GM21515 (cell line): ENCODE measurements around the gene CFAP299.
A peak's percentile ranks its signal among the peaks of the same experiment; 100 is the strongest.
"Not testable (repeated sequence)": the region's sequence is repeated elsewhere in the genome, so short reads cannot be mapped to it uniquely, and the experiment has no call there.

Experiments used
- ATAC-seq: cut with Tn5 transposase; IDR thresholded peaks from one replicate; pipeline ENCODE4 v1.9.1; 2021; ENCODE audit not compliant: unreplicated experiment

The CFAP299 gene

DNA sequence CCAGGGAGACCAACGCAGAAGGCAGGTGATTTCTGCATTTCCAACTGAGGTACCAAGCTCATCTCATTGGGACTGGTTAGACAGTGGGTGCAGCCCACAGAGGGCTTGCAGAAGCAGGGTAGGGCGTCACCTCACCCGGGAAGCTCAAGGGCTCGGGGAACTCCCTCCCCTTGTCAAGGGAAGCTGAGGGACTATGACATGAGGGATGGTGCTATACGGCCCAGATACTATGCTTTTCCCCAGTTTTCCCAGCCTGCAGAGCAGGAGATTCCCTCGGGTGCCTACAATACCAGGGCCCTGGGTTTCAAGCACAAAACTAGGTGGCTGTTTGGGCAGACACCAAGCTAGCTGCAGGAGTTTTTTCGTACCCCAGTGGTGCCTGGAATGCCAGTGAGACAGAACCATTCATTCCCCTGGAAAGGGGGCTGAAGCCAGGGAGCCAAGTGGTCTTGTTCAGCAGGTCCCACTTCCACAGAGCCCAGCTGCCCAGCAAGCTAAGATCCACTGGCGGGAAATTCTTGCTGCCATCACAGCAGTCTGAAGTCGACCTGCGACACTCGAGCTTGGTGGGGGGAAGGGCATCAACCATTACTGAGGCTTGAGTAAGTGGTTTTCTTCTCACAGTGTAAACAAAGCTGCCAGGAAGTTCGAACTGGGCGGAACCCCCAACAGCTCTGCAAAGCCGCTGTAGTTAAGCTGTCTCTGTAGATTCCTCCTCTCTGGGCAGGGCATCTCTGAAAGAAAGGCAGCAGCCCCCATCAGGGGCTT, 103.9 kb downstream of the CFAP299 start:
- not testable (repeated sequence) for ATAC-seq

DNA sequence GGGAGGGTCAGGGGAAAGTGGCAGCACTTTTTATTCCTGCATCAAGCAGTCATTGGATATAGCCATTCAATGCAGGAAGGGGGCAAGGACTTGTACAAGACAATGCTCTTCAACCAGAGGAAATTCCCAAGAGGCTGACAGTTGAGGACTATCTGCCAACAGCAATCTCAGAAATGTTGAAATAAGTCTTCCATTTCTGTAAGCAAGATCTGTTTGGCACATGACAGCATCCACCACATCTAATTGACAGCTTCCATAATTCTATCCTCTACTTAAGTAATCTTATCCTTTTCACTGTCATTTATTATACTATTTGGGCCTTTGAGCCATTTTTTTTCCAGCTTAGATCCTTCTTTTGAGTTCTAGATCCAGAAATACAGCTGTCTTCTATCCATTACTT, 110.7 kb downstream of the CFAP299 start:
- ATAC-seq, result no peak

DNA sequence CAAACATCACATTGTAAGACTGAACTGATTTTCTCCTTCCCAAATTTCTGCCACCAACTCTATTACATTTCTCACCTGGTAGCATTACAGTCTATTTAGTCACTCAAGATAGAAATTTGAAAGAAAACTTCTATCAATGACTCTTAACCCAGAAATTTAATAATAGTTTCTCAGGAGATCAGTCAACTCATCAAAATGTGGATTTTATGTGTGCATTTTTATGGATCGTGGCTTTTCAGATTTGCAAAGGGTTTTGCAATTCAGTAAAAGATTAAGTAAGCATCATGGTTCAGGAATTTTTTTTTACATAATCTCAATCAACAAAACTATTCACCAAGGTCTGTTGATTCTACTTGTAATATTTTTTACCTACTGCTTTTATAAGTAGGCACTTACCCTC, 111.1 kb downstream of the CFAP299 start:
- ATAC-seq, result no peak

DNA sequence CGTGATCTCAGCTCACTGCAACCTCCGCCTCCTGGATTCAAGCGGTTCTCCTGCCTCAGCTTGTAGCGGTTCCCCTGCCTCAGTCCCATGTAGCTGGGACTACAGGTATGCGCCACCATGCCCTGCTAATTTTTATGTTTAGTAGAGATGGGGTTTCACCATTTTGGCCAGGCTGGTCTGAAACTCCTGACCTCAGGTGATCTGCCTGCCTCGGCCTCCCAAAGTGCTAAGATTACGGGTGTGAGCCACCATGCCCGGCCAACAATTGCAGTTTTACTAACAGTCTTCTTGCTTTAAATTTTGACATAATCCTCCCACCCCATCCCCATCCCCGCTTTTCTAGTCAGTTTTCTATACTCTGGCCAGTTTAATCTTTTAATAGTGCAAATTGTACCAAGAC, 112.0 kb downstream of the CFAP299 start:
- no peak for ATAC-seq

DNA sequence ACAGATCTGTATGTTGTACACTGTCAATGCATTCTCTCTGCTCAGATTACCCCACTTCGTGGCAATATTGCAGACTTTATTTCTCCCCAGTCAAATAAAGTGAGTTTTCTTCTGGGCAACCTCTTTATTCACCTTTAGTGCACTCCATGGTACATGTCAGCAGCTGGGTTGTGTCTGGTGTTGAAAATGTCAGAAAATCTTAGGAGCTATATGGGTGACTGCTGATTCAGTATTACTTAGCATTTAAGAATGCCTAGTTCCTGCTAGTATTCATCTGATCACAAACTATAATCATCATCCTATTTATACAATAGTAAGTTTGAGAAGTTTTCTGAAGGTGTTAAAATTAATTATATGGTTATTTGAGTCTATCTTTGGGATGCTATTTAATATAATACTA, 112.5 kb downstream of the CFAP299 start:
- no peak for ATAC-seq

DNA sequence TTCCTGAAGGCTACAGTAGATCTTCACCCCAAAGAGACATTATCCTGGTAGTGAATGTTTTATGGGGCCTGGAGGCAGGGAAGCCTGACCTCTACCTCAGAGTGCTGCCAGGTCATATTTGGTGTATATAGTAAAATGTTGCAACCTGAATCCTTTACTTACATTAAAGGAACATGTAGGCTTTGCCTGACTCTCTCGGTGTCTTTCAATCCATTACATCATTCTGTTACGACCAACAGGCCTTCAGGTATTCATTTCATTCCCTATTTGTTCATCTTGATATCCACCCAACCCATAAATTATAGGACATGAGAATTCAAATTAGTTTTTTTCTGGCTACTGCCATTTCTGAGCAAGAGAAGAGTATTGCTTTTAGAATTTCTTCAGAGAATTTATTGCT, 116.5 kb downstream of the CFAP299 start:
- ATAC-seq, result no peak

DNA sequence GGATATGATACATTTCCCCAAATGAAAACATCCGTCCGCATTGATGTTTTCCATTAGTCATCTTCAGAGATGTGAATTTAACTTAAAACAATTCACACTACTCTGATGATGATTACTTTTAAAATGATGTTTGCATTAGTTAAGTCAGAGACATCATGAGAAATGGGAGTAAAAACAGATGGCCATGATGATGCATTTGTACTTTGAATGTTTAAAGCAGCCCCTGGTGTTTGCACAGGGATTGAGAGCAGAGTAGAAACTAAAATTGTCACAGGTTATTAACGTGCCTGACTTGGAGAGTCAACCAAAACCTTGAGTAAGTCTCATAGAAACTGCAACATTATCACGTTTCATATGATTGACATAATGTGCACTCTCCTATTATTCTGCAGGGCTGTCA, 117.2 kb downstream of the CFAP299 start:
- ATAC-seq, result no peak

DNA sequence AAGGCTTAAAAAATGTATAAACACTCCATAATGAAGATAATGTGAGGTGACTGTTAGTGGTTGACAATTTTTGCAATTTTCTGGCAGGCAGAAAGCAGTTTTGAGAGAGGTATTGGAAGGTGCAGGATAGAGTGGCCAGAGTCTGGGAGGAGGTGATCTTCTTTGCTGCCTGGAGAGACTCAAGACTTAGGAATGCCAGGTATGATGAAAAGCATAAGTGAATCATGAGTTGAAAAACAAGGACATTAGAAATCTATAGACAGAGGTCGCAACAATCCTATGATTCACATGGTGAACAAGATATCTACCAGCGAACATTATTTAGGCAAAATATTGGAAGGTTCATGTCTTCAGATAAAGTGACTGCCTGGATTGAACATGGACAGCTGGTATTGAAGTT, 118.5 kb downstream of the CFAP299 start:
- ATAC-seq, result no peak

DNA sequence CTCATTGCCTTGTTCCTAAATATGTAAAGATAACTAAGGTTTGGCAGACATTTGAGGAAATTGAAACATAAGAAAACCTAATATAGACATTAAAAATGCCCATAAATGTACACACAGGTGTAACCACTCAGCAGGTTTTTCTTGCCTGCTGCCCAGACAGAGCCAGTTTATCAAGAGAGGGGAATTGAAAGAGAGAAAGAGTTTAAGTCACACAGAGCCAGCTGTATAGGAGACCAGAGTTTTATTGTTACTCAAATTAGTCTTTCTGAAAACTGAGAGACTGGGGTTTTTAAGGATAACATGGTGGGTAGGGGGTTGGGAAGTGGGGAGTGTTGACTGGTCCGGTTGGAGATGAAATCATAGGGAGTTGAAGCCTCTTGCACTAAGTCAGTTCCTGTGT, 119.0 kb downstream of the CFAP299 start:
- no peak for ATAC-seq

DNA sequence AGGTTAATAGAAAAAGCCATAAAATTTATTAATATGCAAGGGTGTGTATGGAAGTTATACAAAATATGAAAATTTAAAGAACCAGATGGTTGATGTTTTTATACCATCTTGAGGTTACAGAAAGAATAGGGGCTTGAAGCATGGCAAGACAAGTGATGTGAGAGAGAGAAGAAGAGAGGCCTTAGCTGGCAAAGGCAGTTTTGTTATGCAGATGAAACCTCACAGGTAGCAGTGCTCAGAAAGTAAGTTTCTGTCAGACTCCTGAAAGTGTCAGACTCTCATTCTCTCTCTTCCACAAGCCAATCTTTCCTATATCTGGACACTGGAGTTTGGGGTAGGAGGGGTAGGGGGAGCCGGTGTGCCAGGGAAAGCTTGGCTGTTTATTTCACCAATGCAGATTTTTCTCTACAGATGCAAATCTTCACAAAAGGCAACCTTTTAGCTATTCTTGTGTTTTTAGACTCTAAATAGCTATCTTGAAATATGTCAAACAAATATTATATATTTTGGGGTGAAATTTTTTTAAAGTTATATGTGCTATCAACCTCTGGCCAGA, 124.5 kb downstream of the CFAP299 start:
- ATAC-seq, result no peak

DNA sequence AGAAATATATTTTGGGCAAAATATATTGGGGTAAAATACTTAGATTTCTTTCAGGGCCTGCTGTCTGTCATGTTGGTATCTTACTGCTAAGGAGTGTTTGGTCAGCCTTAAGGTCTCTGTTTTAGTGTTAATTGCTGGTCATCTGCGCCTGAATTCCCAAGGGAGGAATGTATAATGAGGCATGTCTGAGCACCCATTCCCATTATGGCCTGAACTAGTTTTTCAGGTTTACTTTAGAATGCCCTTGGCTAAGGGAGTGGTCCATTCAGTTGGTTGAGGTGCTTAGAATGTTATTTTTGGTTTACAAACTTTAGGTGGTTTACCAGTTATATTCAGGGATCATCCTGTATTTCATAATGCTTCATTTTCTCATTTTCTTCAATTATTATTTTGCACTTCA, 125.9 kb downstream of the CFAP299 start:
- ATAC-seq, result no peak

DNA sequence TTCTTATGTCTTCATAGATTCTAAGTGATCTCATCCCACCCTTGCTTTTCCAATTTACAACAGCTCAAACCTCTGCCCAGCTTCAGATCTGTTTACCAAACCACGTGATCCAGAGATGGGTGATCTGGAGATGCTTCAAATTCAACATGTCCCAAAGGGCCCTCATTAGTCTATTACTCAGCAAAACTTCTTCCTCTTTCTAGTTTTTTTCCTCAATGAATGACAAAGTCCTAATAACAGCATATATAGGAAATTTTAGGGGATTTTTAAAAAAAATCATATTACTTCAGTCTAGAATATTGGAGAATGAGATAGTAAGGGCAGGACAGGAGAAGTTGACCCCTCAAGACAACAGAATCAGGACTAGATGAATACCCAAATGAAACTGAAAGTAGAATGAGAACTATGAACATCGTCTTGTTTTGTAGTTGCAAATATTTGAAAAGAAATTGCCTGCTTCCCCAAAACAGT, 127.1 kb downstream of the CFAP299 start:
- peak; percentile 84 for ATAC-seq

DNA sequence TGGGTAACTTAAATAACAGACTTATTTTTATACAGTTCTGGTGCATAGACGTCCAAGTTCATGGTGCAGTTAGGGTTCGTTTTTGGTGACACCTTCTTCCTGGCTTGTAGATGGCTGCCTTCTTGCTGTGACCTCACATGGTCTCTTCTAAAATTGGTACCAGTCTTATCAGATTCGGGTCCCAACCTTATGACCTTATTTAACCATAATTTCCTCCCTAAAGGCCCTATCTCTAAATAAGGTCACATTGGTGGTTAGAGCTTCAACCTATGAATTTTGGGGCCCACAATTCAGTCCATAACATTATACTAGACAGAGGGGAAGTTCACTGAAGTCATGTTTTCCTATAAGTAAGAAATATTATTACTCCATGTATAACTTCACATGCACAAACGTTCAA, 128.0 kb downstream of the CFAP299 start:
- ATAC-seq, result no peak

DNA sequence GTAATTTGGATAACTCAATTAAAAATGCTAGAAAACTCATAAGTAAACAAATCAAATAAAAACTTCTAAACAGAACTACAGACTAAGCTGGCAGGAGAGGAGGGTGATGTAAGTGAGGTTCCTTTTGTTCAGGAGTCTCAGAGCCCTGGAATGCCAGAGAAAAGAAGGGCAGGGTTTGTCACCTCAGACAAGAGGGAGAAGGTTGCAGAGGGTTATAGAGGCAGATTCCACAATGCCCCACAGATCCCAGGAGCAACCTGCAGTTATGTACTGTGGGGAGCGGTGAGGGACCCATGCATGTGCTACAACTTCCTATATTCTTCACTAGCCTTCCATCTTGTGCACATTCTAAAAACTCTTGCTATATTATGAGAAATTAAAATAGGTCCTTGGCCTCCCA, 129.7 kb downstream of the CFAP299 start:
- ATAC-seq, result no peak

DNA sequence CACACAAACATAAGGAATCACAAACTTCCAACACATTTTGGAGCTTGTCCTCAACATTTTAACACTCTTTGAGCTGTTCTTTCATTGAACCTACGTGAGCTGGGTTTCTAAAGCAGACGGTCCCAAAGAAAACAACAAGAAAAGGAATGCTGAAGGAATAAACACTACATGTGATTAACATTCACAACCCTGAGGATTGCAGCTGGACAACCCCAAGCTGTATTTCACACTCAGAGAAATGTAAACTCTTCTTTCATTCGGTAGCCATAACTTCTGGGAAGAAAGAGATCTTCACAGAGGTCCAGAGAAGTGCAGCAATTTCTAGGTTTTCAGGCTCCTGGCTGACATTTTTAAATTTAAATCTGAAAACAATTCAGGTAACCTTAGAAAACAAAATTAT, 130.2 kb downstream of the CFAP299 start:
- no peak for ATAC-seq

DNA sequence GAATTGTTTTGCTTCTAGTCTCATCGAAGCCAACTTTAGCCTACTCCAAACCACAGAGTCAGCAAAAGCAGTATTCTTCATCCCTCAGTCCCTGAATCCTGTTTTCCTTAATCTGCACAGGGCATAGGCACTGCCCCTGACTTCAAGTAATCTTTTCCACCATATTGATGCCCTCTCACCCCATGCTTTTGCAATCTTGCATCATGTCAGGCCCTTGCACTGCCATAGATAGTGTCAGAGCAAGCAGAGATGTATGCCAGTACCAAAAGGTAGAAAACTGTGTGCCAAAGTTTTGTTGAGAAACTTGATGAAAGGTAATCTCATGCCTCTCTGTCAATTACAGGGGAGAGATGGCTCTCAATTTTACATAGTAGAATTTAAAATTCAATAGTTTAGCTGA, 131.1 kb downstream of the CFAP299 start:
- no peak for ATAC-seq

DNA sequence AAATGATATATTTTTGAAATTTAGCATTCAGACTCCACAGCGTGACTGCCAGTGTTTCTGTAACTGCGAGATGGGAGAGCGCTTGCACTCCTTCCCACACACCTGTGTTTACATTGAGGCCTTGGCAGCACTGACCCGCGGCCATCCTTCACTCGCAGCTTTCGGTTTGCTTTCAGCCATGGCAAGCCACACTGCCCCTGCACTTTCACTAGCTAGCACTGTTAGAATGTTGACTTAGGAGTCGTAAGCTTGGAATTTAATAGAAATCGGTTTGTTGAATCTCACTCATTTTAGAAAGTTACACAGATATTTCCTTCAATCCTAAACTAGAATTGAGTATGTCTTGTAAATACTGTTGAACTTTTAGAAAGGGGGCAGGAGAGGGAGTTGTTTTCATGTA, 136.2 kb downstream of the CFAP299 start:
- ATAC-seq, result no peak

DNA sequence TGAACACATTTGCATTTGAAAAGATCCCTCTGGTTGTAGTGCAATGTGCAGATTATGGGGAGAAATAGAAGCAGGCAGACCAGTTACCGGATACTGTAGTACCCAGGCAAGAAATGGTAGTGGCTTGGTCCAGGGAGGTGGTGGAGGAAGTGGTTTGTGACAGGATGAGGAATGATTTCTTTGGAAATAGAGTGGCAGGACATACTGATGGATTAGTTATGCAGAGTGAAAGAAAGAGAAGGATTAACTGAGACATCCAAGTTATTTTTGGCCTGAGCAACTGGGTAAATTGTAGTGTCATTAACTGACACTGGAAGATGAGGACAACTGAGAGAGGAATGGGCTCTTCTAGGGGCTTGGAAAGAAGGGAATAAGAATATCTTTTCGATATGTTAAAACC, 139.7 kb downstream of the CFAP299 start:
- no peak for ATAC-seq

DNA sequence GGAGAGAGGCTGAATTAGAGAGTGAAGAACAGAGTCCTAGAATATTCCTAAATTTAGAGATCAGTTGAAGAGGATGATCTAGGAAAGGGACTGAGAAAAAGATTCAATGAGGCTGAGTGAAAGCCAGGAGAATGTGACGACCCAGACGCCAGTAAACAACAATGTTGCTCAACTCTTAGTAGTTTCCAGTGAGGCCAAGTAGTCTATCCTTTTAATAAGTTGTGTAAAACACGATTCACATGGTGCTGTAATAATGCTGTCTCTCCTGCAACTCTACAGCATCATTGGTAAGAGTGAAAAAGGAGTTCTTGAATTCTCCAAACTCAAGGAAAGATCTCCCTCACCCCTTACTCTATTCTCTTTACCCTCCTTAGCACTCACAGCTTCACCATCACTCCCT, 140.3 kb downstream of the CFAP299 start:
- ATAC-seq, result no peak

DNA sequence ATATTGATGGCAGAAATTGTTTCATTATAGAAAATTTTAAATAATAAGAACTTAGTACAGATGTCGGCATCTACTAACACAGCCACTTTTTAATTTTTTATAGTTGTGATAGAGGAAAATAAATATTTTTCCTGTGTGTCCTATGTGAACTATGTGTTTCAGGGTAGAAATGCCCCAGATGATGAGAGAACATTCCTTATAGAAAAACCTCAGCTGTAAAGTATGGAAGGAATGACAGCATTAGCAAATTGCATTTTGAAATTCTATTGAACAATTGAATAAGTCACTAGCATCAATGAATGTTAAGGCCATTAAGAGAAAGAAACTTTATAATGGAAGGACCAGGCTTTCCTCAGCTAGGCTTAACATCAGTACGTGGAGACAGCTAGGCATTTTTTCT, 149.2 kb downstream of the CFAP299 start:
- ATAC-seq, result no peak

DNA sequence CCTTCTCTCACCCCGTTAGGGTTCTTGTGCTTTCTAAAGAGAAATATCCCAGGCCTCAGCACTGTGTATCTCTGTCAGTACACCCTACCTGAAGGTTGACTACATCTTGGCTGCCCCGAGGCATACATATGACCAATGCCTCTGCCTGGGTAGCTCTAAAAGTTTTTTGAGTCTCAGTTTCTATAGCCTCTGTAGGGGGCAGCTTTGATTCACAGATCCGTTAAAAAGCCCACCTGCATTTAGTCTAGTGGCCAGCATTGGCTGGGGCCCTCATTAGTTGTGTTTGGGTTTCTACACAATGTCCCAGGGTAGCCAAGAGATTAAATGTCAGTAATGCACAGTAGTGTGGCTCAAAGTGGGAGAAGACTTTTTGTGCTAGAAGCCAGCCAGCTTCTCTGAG, 151.1 kb downstream of the CFAP299 start:
- no peak for ATAC-seq

DNA sequence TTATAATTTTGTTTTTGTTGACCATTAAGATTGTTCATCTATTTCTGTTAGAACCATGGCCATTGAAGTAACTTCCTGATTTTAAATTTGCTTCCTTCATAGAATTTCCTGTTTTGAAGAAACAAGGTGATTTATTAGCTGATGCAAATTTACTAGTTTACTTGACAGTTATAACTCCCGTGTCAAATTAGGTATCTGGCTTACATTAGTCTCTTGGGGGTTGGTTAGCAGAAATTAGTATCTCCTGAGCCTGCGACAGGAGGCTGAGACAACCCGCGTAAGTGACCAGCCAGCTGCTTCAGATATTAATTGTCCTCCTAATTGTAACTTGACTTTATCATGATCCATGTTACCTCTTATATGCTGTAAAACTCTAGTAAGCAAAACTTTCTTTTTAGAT, 154.3 kb downstream of the CFAP299 start:
- peak; percentile 61 for ATAC-seq

DNA sequence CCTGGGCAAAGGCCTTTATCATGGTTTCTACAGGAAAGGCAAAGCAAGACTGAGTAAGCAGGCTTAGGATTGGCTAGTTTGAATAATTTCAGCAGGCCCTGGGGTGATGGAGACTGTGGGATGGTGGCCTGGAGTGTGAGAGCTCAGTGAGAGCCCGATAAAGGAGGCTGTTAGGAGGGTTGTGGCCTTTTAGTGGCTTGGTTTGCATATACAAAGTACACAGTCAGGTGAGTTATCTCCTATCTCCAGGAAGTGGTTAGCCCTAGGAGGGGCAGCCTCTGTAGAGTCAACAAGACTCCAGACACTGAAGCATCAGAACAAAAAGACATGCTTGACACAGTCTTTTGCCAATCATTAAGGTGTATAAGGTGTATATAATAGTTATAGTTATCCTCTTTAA, 157.2 kb downstream of the CFAP299 start:
- peak; percentile 48 for ATAC-seq
